Thoracic aorta (tissue), 2 donors: ENCODE data around the gene BCO2. TPM values are rescaled to one million over a fixed set of nuclear protein-coding genes. Genes with fewer than 3 reads are reported as not detected.

Source experiments
- ATAC-seq: fragments of 150-250 bp; one replicate; pipeline ENCODE4 v1.8.0; 2017; ENCODE audit warnings: low read depth; ENCODE audit not compliant: insufficient number of reproducible peaks, low FRiP score
- DNase-seq: peaks from one replicate; pipeline ENCODE4 v3.0.0-alpha.2; 2020; ENCODE audit warnings: low spot score
- H3K27ac ChIP-seq, 2 donors: fragments of 200-600 bp; sonication (generic); 1 replicate in 1 of 2; 2 replicates in 1 of 2; pipeline ENCODE4 v1.5.1; 2016; ENCODE audit warnings: mild to moderate bottlenecking in 2 of 2, moderate library complexity in 2 of 2
- H3K27me3 ChIP-seq: fragments of 200-600 bp; sonication (generic); replicated peaks from 2 replicates; pipeline ENCODE4 v1.6.0; 2016; ENCODE audit warnings: mild to moderate bottlenecking; ENCODE audit not compliant: insufficient read depth
- H3K36me3 ChIP-seq: fragments of 200-600 bp; sonication (generic); one replicate; pipeline ENCODE4 v1.5.1; 2016
- H3K4me1 ChIP-seq, 2 donors: fragments of 200-600 bp; sonication (generic); 1 replicate in 1 of 2; 2 replicates in 1 of 2; pipeline versions ENCODE4 v1.5.1 to v1.6.0; 2016; ENCODE audit warnings: low read depth in 2 of 2, mild to moderate bottlenecking in 1 of 2; ENCODE audit not compliant: control insufficient read depth in 1 of 2
- H3K4me3 ChIP-seq: fragments of 200-600 bp; sonication (generic); 2 replicates; pipeline ENCODE4 v1.5.1; 2016; ENCODE audit warnings: mild to moderate bottlenecking
- H3K9me3 ChIP-seq: fragments of 200-600 bp; sonication (generic); 2 replicates; pipeline ENCODE4 v1.5.1; 2016
- CTCF ChIP-seq: fragments of 200-600 bp; sonication (generic); IDR thresholded peaks from one replicate; pipeline ENCODE4 v1.5.1; 2019; ENCODE audit warnings: antibody characterized with exemption
- total RNA-seq, 2 donors: library from RNA; depleted of rRNA; stranded (reverse); fragments of >200 nt; gene quantifications; one replicate each; pipeline versions ENCODE4 v1.1.0 to v1.2.3, GENCODE V29; 2016

The BCO2 gene
- total RNA-seq, 2 donors from 2014 or later = 7.2 to 26.6 TPM

- Histone ChIP-seq H3K9me3 (no peaks in the 10 kb centered on the region), H3K27ac (no peak overlapping the region), H3K36me3 (no peaks in the 10 kb centered on the region), H3K27me3 (no peaks in the 10 kb centered on the region), H3K4me1 (no peaks in the 10 kb centered on the region), H3K4me3 (peak overlapping the region; percentile 58)
- ATAC-seq = no peak
- DNase-seq = no peak
- no peak for TF ChIP-seq CTCF
These were observed 12.4 kb upstream of the BCO2 start for GRCh38 chr11:112162761-112163546.

GRCh38 chr11:112163875-112164685 is 11.2 kb upstream of the BCO2 start, which contains the start of gene IL18:
TSS of gene IL18 (minus strand) at chr11:112164094. CDS start at chr11:112155053, 9,041 bp downstream.
- no peak for ATAC-seq
- Histone ChIP-seq H3K9me3 (no peaks in the 10 kb centered on the region), H3K4me3 (peak within 1 kb of the TSS; percentile 58), H3K4me1 (no peaks in the 10 kb centered on the region), H3K27ac (no peak within 1 kb of the TSS), H3K27me3 (no peaks in the 10 kb centered on the region), H3K36me3 (no peaks in the 10 kb centered on the region)
- no peak for TF ChIP-seq CTCF
- no peak for DNase-seq

GRCh38 chr11:112165049-112165448 is 10.3 kb upstream of the BCO2 start:
- no peak for TF ChIP-seq CTCF
- H3K27ac ChIP-seq = no peak overlapping the region
- no peak for ATAC-seq
- no peak for DNase-seq
- H3K27me3 ChIP-seq = no peaks in the 10 kb centered on the region
- no peaks in the 10 kb centered on the region for H3K9me3 ChIP-seq
- H3K4me1 ChIP-seq = no peaks in the 10 kb centered on the region
- no peak overlapping the region for H3K4me3 ChIP-seq
- no peaks in the 10 kb centered on the region for H3K36me3 ChIP-seq

DNA sequence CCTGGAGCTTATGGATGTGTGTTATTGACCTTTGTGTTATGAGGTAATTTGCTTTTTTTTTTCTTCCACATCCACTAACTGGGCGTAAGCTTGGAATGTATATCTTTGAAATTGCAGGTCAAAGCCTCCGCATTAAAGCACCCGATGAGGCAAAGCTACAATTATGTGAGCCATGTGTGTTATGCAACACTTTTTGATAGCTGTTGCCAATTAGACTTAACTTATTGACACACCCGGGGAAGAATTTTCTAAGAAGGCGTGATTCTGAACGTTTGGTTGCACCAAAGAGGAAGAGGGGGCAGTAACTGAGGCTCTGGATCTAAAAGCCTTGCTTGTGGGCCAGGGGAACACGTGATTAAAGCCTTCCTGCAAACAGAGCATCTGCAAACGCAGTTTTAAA is 8.8 kb upstream of the BCO2 start:
- Histone ChIP-seq H3K36me3 (no peaks in the 10 kb centered on the region), H3K27ac (no peak overlapping the region), H3K9me3 (no peaks in the 10 kb centered on the region), H3K4me3 (no peak overlapping the region), H3K27me3 (no peaks in the 10 kb centered on the region), H3K4me1 (no peaks in the 10 kb centered on the region)
- TF ChIP-seq CTCF = no peak
- DNase-seq = no peak
- no peak for ATAC-seq

GRCh38 chr11:112167145-112167544 is 8.2 kb upstream of the BCO2 start, which contains the start of gene TEX12:
TSS of gene TEX12 (plus strand) at chr11:112167372. CDS start at chr11:112169269, 1,897 bp downstream.
- H3K27ac ChIP-seq = no peak within 1 kb of the TSS
- no peak within 1 kb of the TSS for H3K4me3 ChIP-seq
- H3K4me1 ChIP-seq = no peaks in the 10 kb centered on the region
- DNase-seq (no peak), ATAC-seq (no peak)
- H3K9me3 ChIP-seq = no peaks in the 10 kb centered on the region
- TF ChIP-seq CTCF = no peak
- H3K36me3 ChIP-seq = no peaks in the 10 kb centered on the region
- no peaks in the 10 kb centered on the region for H3K27me3 ChIP-seq
